ENCODE measurements around the gene COL23A1.

DNA sequence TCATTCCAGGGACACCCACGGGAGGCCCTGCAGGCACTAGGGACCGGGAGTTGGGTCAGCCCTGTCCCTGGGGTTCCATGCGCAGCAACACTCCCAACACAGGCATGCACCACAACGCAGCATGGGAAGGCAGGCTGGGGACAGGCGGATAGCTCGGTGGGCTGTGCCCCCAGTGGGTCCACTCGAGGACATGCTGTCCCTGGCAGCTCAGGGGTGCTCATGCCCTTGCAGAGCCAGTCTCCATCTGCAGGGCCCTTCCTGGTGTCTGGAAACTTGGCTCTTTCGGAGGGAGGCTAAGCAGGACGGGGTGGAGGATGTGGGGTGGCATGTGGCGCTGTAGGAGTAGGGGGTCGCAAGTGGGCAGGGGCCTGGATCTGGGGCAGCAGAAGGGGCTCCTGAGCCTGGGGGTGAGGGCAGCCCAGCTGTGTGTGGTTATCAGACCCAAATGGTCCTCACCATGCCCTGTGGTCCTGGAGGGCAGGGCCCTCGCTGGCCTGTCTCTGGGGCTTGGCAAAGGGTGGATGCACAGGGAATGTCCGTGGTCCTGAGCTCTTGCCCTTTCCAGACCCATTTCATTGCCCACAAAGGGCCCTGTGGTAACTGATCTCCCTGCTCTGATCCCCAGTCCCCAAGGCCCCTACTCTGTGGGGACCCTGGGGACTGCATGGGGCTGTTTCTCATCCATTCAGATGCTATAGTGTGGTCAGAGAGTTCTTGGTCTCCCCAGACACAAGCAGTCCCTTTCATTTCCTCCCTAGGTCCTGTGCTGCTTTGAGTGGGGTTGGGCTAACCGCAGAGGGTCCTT, 267.3 kb downstream of the COL23A1 start:
- no peak for TF ChIP-seq POLR2AphosphoS5 (IDR thresholded peaks at IDR 0.05; ENCODE audit: borderline replicate concordance, low read depth, low read length)
- no peak for TF ChIP-seq FOXP2 (optimal IDR thresholded peaks at IDR 0.05; ENCODE audit: control extremely low read depth, extremely low read length, insufficient read depth)

Data from SK-N-MC (cell line).